Neural crest cell (in vitro differentiated cells): ENCODE measurements around the gene FTH1. TPM values are rescaled to one million over a fixed set of nuclear protein-coding genes. Genes with fewer than 3 reads are reported as not detected.

Source experiments
- DNase-seq: peaks from one replicate; pipeline ENCODE4 v3.0.0; 2021; ENCODE audit warnings: low read depth, mixed read lengths, low spot score
- H3K27ac Mint-ChIP-seq: one replicate; pipeline ENCODE4 v1.8.0; 2021; ENCODE audit warnings: mild to moderate bottlenecking, mixed read lengths; ENCODE audit not compliant: unreplicated experiment
- H3K27me3 Mint-ChIP-seq: 2 replicates; pipeline ENCODE4 v1.8.0; 2021; ENCODE audit warnings: low read depth, mild to moderate bottlenecking, mixed read lengths
- H3K36me3 Mint-ChIP-seq: 2 replicates; pipeline ENCODE4 v1.8.0; 2021; ENCODE audit warnings: low read depth, mild to moderate bottlenecking, mixed read lengths
- H3K4me1 Mint-ChIP-seq: 2 replicates; pipeline ENCODE4 v1.8.0; 2021; ENCODE audit warnings: mixed read lengths
- H3K4me3 Mint-ChIP-seq: one replicate; pipeline ENCODE4 v1.8.0; 2021; ENCODE audit warnings: mild to moderate bottlenecking, mixed read lengths
- H3K9me3 Mint-ChIP-seq: 2 replicates; pipeline ENCODE4 v1.8.0; 2021; ENCODE audit warnings: mixed read lengths
- CTCF ChIP-seq: fragments of 200-600 bp; sonication (generic); conservative IDR thresholded peaks from 2 replicates; pipeline ENCODE4 v1.5.0; 2021; ENCODE audit warnings: antibody characterized with exemption, mild to moderate bottlenecking
- total RNA-seq: library from RNA; stranded (reverse); gene quantifications from 2 replicates; pipeline ENCODE4 v1.2.1, GENCODE V29; 2021

The FTH1 gene
- total RNA-seq, 1 donor from 2014 or later = 1,207 TPM

GRCh38 chr11:61963282-61964057, 4.0 kb downstream of the FTH1 start:
- Mint-ChIP-seq H3K27ac (no peak overlapping the region), H3K27me3 (no peaks in the 10 kb centered on the region), H3K36me3 (peaks cover 38% of the 10 kb centered on the region), H3K9me3 (no peaks in the 10 kb centered on the region), H3K4me1 (peaks cover 34% of the 10 kb centered on the region), H3K4me3 (peak overlapping the region; percentile 98)
- no peak for DNase-seq
- TF ChIP-seq CTCF = no peak

- TF ChIP-seq CTCF = no peak
- no peak for DNase-seq
- Mint-ChIP-seq H3K9me3 (no peaks in the 10 kb centered on the region), H3K27me3 (peaks cover 2% of the 10 kb centered on the region), H3K4me1 (peaks cover 31% of the 10 kb centered on the region), H3K27ac (no peak overlapping the region), H3K36me3 (peaks cover 38% of the 10 kb centered on the region), H3K4me3 (peak overlapping the region; percentile 98)
Observed at GRCh38 chr11:61963016-61963281, 4.5 kb downstream of the FTH1 start.

GRCh38 chr11:61962213-61963015, 5.0 kb downstream of the FTH1 start:
- peak overlapping the region; percentile 98 for H3K4me3 Mint-ChIP-seq
- peaks cover 3% of the 10 kb centered on the region for H3K27me3 Mint-ChIP-seq
- peaks cover 38% of the 10 kb centered on the region for H3K36me3 Mint-ChIP-seq
- H3K9me3 Mint-ChIP-seq = no peaks in the 10 kb centered on the region
- no peak for DNase-seq
- no peak for TF ChIP-seq CTCF
- H3K27ac Mint-ChIP-seq = no peak overlapping the region
- H3K4me1 Mint-ChIP-seq = peaks cover 31% of the 10 kb centered on the region

GRCh38 chr11:61961570-61962212, 5.7 kb downstream of the FTH1 start:
- H3K36me3 Mint-ChIP-seq = peaks cover 37% of the 10 kb centered on the region
- no peaks in the 10 kb centered on the region for H3K9me3 Mint-ChIP-seq
- no peak for DNase-seq
- peaks cover 5% of the 10 kb centered on the region for H3K27me3 Mint-ChIP-seq
- no peak for TF ChIP-seq CTCF
- H3K4me1 Mint-ChIP-seq = peaks cover 30% of the 10 kb centered on the region
- peak overlapping the region; percentile 74 for H3K4me3 Mint-ChIP-seq
- no peak overlapping the region for H3K27ac Mint-ChIP-seq

GRCh38 chr11:61960532-61960931, 6.9 kb downstream of the FTH1 start:
- Mint-ChIP-seq H3K36me3 (peaks cover 32% of the 10 kb centered on the region), H3K27ac (no peak overlapping the region)

More at GRCh38 chr11:61960532-61960931, 6.9 kb downstream of the FTH1 start:
- no peak for DNase-seq
- Mint-ChIP-seq H3K4me1 (peaks cover 24% of the 10 kb centered on the region), H3K9me3 (no peaks in the 10 kb centered on the region), H3K27me3 (peaks cover 16% of the 10 kb centered on the region), H3K4me3 (peak overlapping the region; percentile 19)
- no peak for TF ChIP-seq CTCF
